Measurements from ENCODE around the gene LTB4R2.

- TF ChIP-seq CTCF (IDR thresholded peaks at IDR 0.05) (no peak), POLR2AphosphoS5 (IDR thresholded peaks at IDR 0.05) (no peak), POLR2A (IDR thresholded peaks at IDR 0.05) (no peak)
Measured at GRCh38 chr14:24307156-24307574, 2.8 kb upstream of the LTB4R2 start.
